GM23338 (cell line): ENCODE measurements around the gene FGF11. TPM values are rescaled to one million over a fixed set of nuclear protein-coding genes. Genes with fewer than 3 reads are reported as not detected.

Experiments used
- ATAC-seq: fragments of 200-7000 bp; cut with Tn5 transposase; 3 replicates; pipeline ENCODE4 v1.9.1; 2020
- DNase-seq: peaks from one replicate; pipeline ENCODE4 v3.0.0-alpha.2; 2015; ENCODE audit warnings: low spot score
- H2AFZ ChIP-seq: fragments of 200-600 bp; sonication (generic); 2 replicates; pipeline ENCODE4 v1.8.0; 2016; ENCODE audit warnings: antibody characterized with exemption, mild to moderate bottlenecking, moderate library complexity
- H3F3A ChIP-seq: fragments of 200-600 bp; sonication (generic); replicated peaks from 2 replicates; pipeline ENCODE4 v1.8.0; 2017; ENCODE audit warnings: antibody characterized with exemption, mixed run types, low read depth
- H3K27ac ChIP-seq: fragments of 200-600 bp; sonication (generic); 2 replicates; pipeline ENCODE4 v1.6.1; 2016; ENCODE audit warnings: low read depth
- H3K27me3 ChIP-seq: fragments of 200-600 bp; sonication (generic); 2 replicates; pipeline ENCODE4 v1.8.0; 2016; ENCODE audit warnings: mild to moderate bottlenecking, mixed run types, moderate library complexity; ENCODE audit not compliant: insufficient read depth
- H3K36me3 ChIP-seq: fragments of 200-600 bp; sonication (generic); 2 replicates; pipeline ENCODE4 v1.8.0; 2016; ENCODE audit warnings: mild to moderate bottlenecking; ENCODE audit not compliant: insufficient read depth
- H3K4me1 ChIP-seq: fragments of 200-600 bp; sonication (generic); 2 replicates; pipeline ENCODE4 v1.8.0; 2016; ENCODE audit warnings: mild to moderate bottlenecking, moderate library complexity; ENCODE audit not compliant: insufficient read depth
- H3K4me2 ChIP-seq: fragments of 200-600 bp; sonication (generic); 2 replicates; pipeline ENCODE4 v1.7.1; 2017; ENCODE audit warnings: mixed run types
- H3K4me3 ChIP-seq: fragments of 200-600 bp; sonication (generic); 2 replicates; pipeline ENCODE4 v1.6.1; 2016; ENCODE audit warnings: mixed run types
- H3K79me2 ChIP-seq: fragments of 200-600 bp; sonication (generic); replicated peaks from 2 replicates; pipeline ENCODE4 v1.8.0; 2017; ENCODE audit warnings: mild to moderate bottlenecking; ENCODE audit not compliant: insufficient read depth
- H3K9me2 ChIP-seq: fragments of 200-600 bp; sonication (generic); 2 replicates; pipeline ENCODE4 v1.8.0; 2017; ENCODE audit not compliant: insufficient read depth
- H4K20me1 ChIP-seq: fragments of 200-600 bp; sonication (generic); replicated peaks from 2 replicates; pipeline ENCODE4 v1.8.0; 2017; ENCODE audit warnings: mild to moderate bottlenecking; ENCODE audit not compliant: insufficient read depth
- H3K27ac Mint-ChIP-seq: 2 replicates; pipeline ENCODE4 v1.8.0; 2020; ENCODE audit warnings: inconsistent platforms, mild to moderate bottlenecking, moderate library complexity, mixed read lengths
- H3K27me3 Mint-ChIP-seq: 3 replicates; pipeline ENCODE4 v1.8.0; 2022; ENCODE audit warnings: low read depth, mild to moderate bottlenecking, moderate library complexity, mixed read lengths, inconsistent platforms; ENCODE audit not compliant: insufficient read depth, poor library complexity
- H3K36me3 Mint-ChIP-seq: 3 replicates; pipeline ENCODE4 v1.8.0; 2021; ENCODE audit warnings: low read depth, mild to moderate bottlenecking, inconsistent platforms, moderate library complexity, mixed read lengths
- H3K4me1 Mint-ChIP-seq: 3 replicates; pipeline ENCODE4 v1.8.0; 2020; ENCODE audit warnings: mild to moderate bottlenecking, inconsistent platforms, mixed read lengths
- H3K4me3 Mint-ChIP-seq: 3 replicates; pipeline ENCODE4 v1.8.0; 2021; ENCODE audit warnings: moderate library complexity, mild to moderate bottlenecking, inconsistent platforms, mixed read lengths
- H3K9me3 Mint-ChIP-seq: 3 replicates; pipeline ENCODE4 v1.8.0; 2020; ENCODE audit warnings: moderate library complexity, mild to moderate bottlenecking, inconsistent platforms, mixed read lengths
- CREB1 ChIP-seq: fragments of 250-450 bp; sonication (Bioruptor Pico); IDR thresholded peaks from 2 replicates; pipeline ENCODE4 v1.5.0; 2020; ENCODE audit warnings: low read depth, mild to moderate bottlenecking, moderate library complexity
- CTCF ChIP-seq, 2 experiments: fragments of 200-600 bp in 1 of 2; sonication (generic) in 1 of 2; conservative IDR thresholded peaks; 2 replicates each; pipeline versions ENCODE4 v1.5.1 to v1.6.1; 2016 to 2017; ENCODE audit warnings: antibody characterized with exemption in 2 of 2, low read depth in 2 of 2, mild to moderate bottlenecking in 2 of 2, moderate library complexity in 1 of 2
- EZH2 ChIP-seq: fragments of 200-600 bp; sonication (generic); IDR thresholded peaks from one replicate; pipeline ENCODE4 v1.8.0; 2017; ENCODE audit warnings: antibody characterized with exemption, mild to moderate bottlenecking, low read depth; ENCODE audit not compliant: unreplicated experiment
- EZH2phosphoT487 ChIP-seq: fragments of 200-600 bp; sonication (generic); IDR thresholded peaks from one replicate; pipeline ENCODE4 v1.8.1; 2018; ENCODE audit warnings: antibody characterized with exemption; ENCODE audit not compliant: unreplicated experiment
- JUNB ChIP-seq: IDR thresholded peaks from one replicate; pipeline ENCODE4 v1.6.1; 2016; ENCODE audit warnings: antibody characterized with exemption; ENCODE audit not compliant: unreplicated experiment
- NANOG ChIP-seq: IDR thresholded peaks from 2 replicates; pipeline ENCODE4 v1.6.1; 2016; ENCODE audit warnings: antibody characterized with exemption, borderline replicate concordance
- POLR2AphosphoS5 ChIP-seq: IDR thresholded peaks from 2 replicates; pipeline ENCODE4 v1.6.1; 2016; ENCODE audit warnings: antibody characterized with exemption, low read depth
- STAT1 ChIP-seq: IDR thresholded peaks from one replicate; pipeline ENCODE4 v1.6.1; 2016; ENCODE audit warnings: antibody characterized with exemption; ENCODE audit not compliant: unreplicated experiment
- ZNF114 ChIP-seq: fragments of 250-450 bp; sonication (Bioruptor Pico); IDR thresholded peaks from 2 replicates; pipeline ENCODE4 v1.5.0; 2020; ENCODE audit warnings: mild to moderate bottlenecking, moderate library complexity
- ZNF331 ChIP-seq: fragments of 250-450 bp; sonication (Bioruptor Pico); IDR thresholded peaks from 2 replicates; pipeline ENCODE4 v1.5.0; 2020; ENCODE audit warnings: low read depth, mild to moderate bottlenecking, moderate library complexity
- ZNF462 ChIP-seq: fragments of 250-450 bp; sonication (Bioruptor Pico); IDR thresholded peaks from 2 replicates; pipeline ENCODE4 v1.5.0; 2020; ENCODE audit warnings: mild to moderate bottlenecking, moderate library complexity
- polyA plus RNA-seq: library from polyadenylated mRNA; unstranded; fragments of >200 nt; fragmentation: Nextera tagmentation; extraction: Ambion mirVana; gene quantifications from 2 replicates; pipeline ENCODE4 v1.2.1, GENCODE V29; 2016
- total RNA-seq: library from RNA; depleted of rRNA; stranded (reverse); fragments of >200 nt; shearing (Covaris generic); gene quantifications from 2 replicates; pipeline ENCODE4 v1.2.3, GENCODE V29; 2014
- TF ChIP-seq, protein P1 (sequence below): IDR thresholded peaks from 2 replicates; pipeline ENCODE4 v1.6.1; 2016; ENCODE audit warnings: antibody characterized with exemption
- TF ChIP-seq, protein P2 (sequence below): IDR thresholded peaks from one replicate; pipeline ENCODE4 v1.6.1; 2018; ENCODE audit warnings: antibody characterized with exemption; ENCODE audit not compliant: unreplicated experiment

Gene FGF11
- total and polyA plus RNA-seq, 2 experiments from 2014 or later, result 11.1 to 16.6 TPM

- Mint-ChIP-seq H3K9me3 (no peaks in the 10 kb centered on the region), H3K27ac (no peak overlapping the region), H3K4me3 (no peak overlapping the region), H3K4me1 (peaks cover 28% of the 10 kb centered on the region), H3K27me3 (peaks cover 16% of the 10 kb centered on the region), H3K36me3 (peaks cover 17% of the 10 kb centered on the region)
- Histone ChIP-seq H3K79me2 (no peaks in the 10 kb centered on the region), H3K4me3 (no peak overlapping the region), H3K27me3 (no peaks in the 10 kb centered on the region), H3K4me1 (no peaks in the 10 kb centered on the region), H4K20me1 (no peaks in the 10 kb centered on the region; the same call in 1 of the 2 replicates), H3K36me3 (no peaks in the 10 kb centered on the region), H3K4me2 (no peak overlapping the region), H2AFZ (no peak overlapping the region), H3F3A (no peaks in the 10 kb centered on the region), H3K27ac (no peak overlapping the region), H3K9me2 (no peaks in the 10 kb centered on the region)
- DNase-seq (no peak), ATAC-seq (no peak; the same call in 2 of the 3 replicates)
- TF ChIP-seq CREB1 (CRISPR knock-in tag) (no peak), EZH2phosphoT487 (no peak), CTCF (conservative IDR thresholded peaks at IDR 0.05; ENCODE audit: low read depth in 2 of 2) (no peak), ZNF114 (CRISPR knock-in tag) (no peak), POLR2AphosphoS5 (no peak), JUNB (no peak), ZNF331 (no peak), NANOG (no peak), EZH2 (no peak), ZNF462 (no peak), STAT1 (no peak)
- TF ChIP-seq, protein P1, sequence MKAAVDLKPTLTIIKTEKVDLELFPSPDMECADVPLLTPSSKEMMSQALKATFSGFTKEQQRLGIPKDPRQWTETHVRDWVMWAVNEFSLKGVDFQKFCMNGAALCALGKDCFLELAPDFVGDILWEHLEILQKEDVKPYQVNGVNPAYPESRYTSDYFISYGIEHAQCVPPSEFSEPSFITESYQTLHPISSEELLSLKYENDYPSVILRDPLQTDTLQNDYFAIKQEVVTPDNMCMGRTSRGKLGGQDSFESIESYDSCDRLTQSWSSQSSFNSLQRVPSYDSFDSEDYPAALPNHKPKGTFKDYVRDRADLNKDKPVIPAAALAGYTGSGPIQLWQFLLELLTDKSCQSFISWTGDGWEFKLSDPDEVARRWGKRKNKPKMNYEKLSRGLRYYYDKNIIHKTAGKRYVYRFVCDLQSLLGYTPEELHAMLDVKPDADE, result no peak
- TF ChIP-seq, protein P2, sequence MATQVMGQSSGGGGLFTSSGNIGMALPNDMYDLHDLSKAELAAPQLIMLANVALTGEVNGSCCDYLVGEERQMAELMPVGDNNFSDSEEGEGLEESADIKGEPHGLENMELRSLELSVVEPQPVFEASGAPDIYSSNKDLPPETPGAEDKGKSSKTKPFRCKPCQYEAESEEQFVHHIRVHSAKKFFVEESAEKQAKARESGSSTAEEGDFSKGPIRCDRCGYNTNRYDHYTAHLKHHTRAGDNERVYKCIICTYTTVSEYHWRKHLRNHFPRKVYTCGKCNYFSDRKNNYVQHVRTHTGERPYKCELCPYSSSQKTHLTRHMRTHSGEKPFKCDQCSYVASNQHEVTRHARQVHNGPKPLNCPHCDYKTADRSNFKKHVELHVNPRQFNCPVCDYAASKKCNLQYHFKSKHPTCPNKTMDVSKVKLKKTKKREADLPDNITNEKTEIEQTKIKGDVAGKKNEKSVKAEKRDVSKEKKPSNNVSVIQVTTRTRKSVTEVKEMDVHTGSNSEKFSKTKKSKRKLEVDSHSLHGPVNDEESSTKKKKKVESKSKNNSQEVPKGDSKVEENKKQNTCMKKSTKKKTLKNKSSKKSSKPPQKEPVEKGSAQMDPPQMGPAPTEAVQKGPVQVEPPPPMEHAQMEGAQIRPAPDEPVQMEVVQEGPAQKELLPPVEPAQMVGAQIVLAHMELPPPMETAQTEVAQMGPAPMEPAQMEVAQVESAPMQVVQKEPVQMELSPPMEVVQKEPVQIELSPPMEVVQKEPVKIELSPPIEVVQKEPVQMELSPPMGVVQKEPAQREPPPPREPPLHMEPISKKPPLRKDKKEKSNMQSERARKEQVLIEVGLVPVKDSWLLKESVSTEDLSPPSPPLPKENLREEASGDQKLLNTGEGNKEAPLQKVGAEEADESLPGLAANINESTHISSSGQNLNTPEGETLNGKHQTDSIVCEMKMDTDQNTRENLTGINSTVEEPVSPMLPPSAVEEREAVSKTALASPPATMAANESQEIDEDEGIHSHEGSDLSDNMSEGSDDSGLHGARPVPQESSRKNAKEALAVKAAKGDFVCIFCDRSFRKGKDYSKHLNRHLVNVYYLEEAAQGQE, result no peak
Measured at GRCh38 chr17:7418472-7419152, 20.7 kb upstream of the FGF11 start.
